HS-5 (cell line): ENCODE results near the gene CRIM1.

Experiments used
- DNase-seq: peaks from one replicate; pipeline ENCODE4 v3.0.0-alpha.2; 2012; ENCODE audit warnings: low read depth

The CRIM1 gene

GRCh38 chr2:36456227-36457175, 100.9 kb downstream of the CRIM1 start:
- DNase-seq, result no peak

DNA sequence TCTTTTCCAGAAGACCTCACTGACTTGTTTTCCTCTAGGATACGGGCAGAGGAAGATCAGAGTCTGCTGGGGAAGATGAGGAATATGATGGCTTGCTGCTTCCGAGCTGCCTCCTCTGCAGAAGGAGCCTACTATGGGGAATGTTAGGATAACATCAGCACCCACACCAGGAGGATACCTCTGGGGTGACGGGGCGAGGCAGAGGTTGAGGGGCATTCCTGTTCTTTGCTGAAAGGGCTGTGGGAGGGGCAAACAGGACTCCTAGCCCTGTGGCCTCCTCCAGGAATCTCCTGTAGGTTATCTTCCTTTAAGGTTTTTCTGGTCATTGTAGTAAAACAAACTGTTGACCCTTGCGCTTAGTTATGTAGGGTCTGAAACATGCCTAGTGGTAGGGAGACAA, 102.5 kb downstream of the CRIM1 start:
- DNase-seq, result no peak

DNA sequence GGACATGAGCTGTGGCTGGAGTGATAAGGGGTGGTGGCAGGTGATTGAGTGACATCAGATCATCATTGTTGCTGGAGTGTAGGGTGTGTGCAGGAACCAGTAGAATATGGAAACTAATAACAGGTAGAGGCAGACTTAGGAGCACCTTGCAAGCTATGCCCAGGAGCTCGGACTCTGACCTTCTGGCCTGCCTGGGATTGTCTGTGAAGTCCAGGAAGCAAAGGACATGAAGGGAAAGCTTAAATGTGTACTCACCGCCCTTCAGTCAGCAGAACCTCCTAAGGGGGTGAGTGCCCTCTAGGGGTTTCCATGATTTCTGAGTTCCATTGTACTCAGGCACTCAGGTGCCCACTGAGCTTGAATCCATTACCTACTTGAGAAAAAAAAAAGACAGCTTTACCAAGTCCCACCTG, 104.2 kb downstream of the CRIM1 start:
- no peak for DNase-seq

DNA sequence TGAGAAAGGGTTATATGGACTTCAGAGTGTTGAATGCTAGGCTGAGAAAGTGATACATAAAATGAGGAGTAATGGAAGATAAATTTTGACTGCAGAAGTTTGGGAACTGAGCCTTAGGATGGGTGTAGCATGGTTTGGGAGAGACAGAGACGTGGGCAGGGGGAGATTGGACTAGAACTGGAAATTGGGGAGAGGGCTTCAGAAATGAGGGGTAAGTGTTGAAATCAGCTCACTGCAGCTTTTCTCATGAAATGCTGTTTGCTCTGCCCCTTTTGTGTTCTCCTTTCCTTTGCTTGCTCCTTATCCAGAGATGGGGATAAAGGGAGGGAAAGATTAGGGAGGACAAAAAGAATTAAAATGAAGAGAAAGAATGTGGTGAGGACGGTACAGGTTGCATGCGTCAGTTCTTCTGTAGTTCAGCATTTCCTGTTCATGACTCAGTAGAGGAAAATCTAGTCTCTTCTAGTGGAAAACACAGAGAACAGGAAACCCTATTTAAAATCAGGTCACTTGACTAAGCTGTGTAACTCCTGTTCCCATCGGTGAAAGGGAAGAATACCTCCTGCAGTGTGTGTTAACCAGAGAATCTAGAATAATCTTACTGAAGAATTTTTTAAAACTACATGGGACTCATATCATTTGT, 105.6 kb downstream of the CRIM1 start:
- DNase-seq, result peak; percentile 79

DNA sequence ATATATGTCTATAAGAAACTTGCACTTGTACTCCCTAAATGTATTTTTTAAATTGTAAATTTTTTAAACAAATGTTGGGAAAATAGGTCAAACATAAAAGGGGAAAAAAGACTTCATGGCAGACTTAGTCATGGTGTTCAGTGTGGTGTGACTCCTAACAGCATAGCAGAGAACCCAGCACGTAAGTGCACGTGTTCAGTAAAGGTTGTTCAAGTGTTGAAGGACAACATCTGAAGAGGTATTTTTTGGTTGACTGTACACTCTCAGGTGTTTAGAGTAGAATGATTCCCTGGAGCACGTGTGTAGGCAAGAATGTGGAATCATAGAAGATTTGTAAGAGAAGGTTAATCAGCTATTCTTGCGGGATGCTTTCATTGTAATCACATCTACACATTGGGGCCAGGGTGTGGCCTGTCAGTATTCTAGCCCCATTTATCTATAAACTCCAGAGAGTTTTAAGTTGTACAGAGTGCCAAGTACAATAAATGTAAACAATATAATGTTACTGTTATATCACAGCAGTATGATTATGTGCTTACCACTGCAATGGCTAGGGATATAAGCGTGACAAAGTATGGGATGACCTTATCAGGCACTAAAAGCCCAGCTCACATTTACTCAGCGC, 106.8 kb downstream of the CRIM1 start:
- DNase-seq, result no peak

- no peak for DNase-seq
These were observed 107.8 kb downstream of the CRIM1 start for GRCh38 chr2:36463365-36463764.

DNA sequence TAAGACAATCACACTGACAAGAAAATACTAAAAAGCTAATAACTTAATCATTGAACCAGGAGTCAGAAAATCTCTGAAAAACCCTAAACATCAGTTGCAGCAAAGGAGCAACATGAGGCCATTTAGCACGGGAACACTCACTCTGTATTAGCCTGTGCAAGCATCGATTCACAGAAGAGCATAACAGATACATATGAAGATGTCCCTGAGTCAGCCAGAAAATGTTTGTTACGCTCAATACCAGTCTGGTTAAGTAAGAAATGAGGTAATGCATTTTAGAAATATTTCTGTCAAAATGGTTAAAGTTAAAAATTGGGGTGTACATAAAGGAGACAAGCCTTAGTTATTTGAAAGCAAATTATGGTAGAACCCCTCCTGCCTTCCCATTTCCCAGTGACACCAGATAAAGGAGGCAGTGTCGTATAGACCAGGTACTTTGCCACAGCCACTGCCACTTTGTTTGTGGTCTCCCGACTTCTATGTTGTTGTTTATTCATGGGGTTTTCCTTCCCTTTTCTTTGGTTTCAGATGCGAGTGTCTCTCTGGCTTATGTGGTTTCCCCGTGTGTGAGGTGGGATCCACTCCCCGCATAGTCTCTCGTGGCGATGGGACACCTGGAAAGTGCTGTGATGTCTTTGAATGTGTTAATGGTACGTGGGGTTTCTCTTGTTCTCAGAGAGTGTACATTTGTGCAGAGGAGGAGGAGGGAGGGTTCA, 108.6 kb downstream of the CRIM1 start:
- no peak for DNase-seq

GRCh38 chr2:36466135-36466534, 110.6 kb downstream of the CRIM1 start:
- no peak for DNase-seq

DNA sequence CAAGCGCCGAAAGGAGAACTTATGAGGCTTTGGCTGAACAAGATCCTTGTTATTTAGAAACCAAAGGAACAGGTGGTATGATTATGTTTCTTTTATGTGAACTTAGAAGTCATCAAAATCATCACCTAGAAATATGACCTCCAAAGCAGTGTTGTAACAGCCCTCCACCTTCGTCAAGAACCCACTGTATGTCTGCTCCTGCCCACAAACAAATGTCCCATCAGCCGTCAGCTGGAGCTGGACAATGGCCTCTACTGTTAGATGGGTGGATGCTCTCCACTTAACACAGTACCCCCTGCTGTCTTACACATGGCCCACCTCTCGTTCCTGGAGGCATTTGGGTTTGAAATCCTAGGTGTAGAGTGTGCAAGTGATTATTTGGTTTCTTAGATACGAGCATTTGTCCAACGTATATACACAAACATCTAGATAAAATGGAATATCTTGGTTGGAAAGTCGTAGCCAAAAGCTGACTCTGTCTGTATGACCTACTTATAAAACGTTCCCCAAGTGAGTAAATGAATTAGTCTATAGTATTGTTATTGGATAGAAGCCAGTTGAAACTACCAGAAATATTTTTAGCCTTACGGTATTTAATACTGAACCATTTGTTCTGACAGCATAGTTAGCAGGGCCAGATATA, 113.0 kb downstream of the CRIM1 start:
- DNase-seq, result no peak

DNA sequence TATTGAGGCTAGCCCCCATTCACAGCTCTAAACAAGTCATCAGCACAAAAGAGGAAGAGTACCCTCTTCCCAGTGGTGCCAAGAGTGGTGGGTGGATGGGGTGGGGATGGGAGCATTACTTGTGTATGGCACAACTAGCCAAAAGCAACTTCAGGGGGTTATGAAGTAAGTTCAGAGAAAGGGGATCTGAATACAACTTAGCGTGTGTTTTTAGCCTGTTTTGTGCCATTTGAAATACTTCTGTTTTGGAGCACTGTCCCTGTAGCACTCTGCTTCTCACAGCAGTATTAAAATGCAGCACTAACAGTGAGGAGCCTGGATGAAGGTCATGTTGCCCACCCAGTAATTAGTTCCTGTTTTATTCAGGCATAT, 113.5 kb downstream of the CRIM1 start:
- DNase-seq, result no peak

- no peak for DNase-seq
These were observed 114.1 kb downstream of the CRIM1 start for GRCh38 chr2:36469710-36470109.

DNA sequence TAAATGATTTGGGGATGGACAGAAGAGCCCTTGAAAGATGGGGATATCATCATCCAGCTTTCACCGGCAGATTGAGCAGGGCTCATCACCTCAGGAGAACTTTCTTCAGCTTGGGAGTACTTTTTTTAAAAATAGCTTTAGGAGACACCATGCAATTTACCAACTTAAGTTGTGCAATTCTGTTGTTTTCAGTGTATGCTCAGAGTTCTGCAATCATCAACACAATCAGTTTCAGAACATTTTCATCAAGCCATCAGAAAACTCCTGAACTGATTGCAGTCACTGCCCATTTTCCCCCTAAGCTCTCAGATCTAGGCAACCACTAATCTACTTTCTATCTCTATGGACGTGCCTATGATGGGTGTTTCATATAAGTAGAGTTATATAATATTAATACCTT, 117.7 kb downstream of the CRIM1 start:
- DNase-seq, result no peak

DNA sequence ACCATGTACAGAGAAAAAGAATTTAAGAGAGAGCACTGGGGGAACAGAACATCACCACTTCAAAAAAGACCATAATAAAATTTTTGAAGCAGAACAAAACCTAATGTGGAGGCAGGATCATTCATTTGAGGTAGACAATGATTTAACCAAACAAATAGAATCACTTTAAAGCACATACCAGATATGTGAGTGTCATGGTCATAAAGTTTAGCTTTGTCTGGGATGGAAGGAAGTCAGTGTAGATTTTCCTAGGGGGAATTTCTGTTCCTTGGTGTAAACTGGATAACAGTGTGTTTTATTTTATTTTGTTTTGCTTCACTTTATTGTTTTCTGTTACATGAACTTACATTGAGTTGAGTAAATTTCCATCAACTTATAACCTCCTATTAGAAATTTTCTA, 120.8 kb downstream of the CRIM1 start:
- no peak for DNase-seq

- no peak for DNase-seq
These were observed 121.7 kb downstream of the CRIM1 start for GRCh38 chr2:36477315-36477714.

DNA sequence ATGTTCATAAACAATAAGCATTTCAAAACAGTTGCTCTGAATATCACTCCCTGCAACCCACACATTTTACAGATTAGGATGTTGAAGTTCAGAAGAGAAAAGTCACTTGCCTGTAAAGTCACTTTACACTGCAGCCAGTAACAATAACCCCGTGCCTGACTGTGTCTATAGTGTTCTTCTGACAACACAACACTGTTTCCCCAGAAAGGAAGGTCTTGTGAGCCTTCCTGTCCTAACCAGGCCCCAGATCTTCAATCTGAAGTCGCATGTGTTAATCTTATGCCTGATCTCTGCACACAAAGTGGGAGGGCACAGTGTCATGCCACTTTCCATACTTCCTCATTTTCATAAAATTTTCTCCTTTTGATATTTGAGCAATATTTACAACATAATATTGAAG, 122.2 kb downstream of the CRIM1 start:
- DNase-seq, result no peak

DNA sequence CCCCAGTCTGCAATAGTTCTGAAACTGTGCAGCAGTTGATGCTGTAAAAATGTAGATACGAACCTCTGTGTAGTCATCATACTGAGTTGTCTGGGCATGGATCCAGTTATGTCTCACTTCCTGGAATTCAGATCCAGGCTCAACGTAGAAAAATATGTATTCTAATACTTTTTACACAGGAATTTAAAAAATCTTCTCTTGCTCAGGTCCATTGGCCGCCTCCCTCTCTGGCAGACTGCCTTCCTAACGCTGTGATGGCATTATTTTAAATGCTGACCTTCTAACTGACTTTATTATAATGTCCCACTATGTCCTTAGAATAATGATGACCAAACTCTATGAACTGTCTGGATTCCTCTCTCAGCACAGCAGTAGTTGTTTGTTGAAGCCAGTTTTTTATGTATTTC, 122.8 kb downstream of the CRIM1 start:
- peak; percentile 97 for DNase-seq

DNA sequence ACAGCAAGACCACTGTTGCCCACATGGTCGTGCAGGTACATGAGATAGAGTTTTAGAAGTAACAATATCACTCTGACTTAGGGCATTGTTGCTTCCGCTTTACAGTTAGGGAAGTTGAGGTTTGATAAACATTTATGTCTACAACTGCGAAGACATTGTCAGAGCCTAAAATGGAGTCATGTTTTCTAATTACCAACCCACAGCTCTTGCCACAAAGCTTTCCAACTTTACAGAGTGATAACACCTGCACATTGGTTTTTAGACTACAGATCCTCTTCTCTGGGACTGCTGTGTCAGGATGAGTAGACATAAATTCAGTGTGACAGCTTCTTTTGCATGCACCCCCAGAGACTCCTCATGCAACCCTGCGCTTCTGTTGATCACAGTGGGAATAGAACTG, 123.4 kb downstream of the CRIM1 start:
- no peak for DNase-seq

- DNase-seq, result no peak
These were observed 123.8 kb downstream of the CRIM1 start for GRCh38 chr2:36479406-36479805.

DNA sequence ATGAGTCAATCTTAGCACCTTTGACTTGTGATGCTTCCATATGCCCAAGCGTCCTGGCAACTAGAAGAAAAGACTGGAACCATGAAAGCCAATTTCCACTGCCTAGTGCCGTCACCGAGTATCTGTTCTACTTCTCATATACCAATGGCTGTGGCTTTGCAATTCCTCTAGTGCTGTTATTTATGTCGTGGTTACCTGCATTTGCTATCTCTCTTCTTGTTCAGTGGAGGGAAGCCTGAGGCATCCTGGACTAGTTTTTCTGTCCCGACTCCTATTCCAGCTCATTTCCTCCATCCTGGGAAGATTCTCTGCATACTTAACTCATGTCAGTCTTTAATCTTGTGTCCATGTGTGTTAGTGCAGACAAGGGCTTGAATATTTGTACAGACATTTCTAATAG, 124.5 kb downstream of the CRIM1 start:
- DNase-seq, result no peak

DNA sequence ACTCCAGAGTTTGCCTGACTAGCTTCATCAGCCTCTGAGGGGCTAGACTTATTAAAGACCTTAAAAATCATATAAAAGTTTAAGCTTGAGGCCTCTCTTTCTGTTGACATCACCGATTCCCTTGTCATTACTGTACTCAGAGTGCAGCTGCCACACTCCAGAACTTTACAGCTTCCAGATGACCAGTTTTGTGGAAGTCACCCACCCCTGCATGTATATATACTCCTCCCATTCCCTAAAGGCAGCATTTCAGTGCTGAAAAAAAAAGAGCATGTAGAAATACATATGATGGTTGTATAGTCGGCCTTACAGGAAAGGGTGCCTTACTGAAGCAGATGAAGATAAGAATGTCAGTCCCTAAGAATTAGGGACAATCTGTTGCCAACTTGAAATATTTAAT, 125.1 kb downstream of the CRIM1 start:
- no peak for DNase-seq

- DNase-seq, result no peak
These were observed 126.1 kb downstream of the CRIM1 start for GRCh38 chr2:36481709-36482108.
